ENCODE measurements around the gene RAI14.

The RAI14 gene

GRCh38 chr5:34735491-34736426, 79.6 kb downstream of the RAI14 start:
- DNase-seq (ENCODE audit: low spot score): no peak
- no peak for TF ChIP-seq CTCF (IDR thresholded peaks at IDR 0.05; ENCODE audit: extremely low read depth, missing control alignments)

GRCh38 chr5:34736445-34737115, 80.5 kb downstream of the RAI14 start:
- no peak for TF ChIP-seq CTCF (IDR thresholded peaks at IDR 0.05; ENCODE audit: extremely low read depth, missing control alignments)
- DNase-seq (ENCODE audit: low spot score): no peak

GRCh38 chr5:34737731-34738130, 81.6 kb downstream of the RAI14 start:
- DNase-seq (ENCODE audit: low spot score): no peak
- no peak for TF ChIP-seq CTCF (IDR thresholded peaks at IDR 0.05; ENCODE audit: extremely low read depth, missing control alignments)

GRCh38 chr5:34738381-34738780, 82.3 kb downstream of the RAI14 start:
- DNase-seq (ENCODE audit: low spot score): no peak
- no peak for TF ChIP-seq CTCF (IDR thresholded peaks at IDR 0.05; ENCODE audit: extremely low read depth, missing control alignments)

- no peak for DNase-seq (ENCODE audit: low spot score)
- no peak for TF ChIP-seq CTCF (IDR thresholded peaks at IDR 0.05; ENCODE audit: extremely low read depth, missing control alignments)
These were observed 84.3 kb downstream of the RAI14 start for GRCh38 chr5:34740389-34740806.

GRCh38 chr5:34742061-34742460, 85.9 kb downstream of the RAI14 start:
- DNase-seq (ENCODE audit: low spot score): no peak
- TF ChIP-seq CTCF (IDR thresholded peaks at IDR 0.05; ENCODE audit: extremely low read depth, missing control alignments): no peak

GRCh38 chr5:34743878-34744277, 87.8 kb downstream of the RAI14 start:
- no peak for TF ChIP-seq CTCF (IDR thresholded peaks at IDR 0.05; ENCODE audit: extremely low read depth, missing control alignments)
- DNase-seq (ENCODE audit: low spot score): no peak
